Measurements from ENCODE around the gene CACHD1.
"Not testable (repeated sequence)": the region's sequence is repeated elsewhere in the genome, so short reads cannot be mapped to it uniquely, and the experiment has no call there.

Gene CACHD1

GRCh38 chr1:64675718-64676345 is 205.9 kb downstream of the CACHD1 start:
- peak; percentile 11 for DNase-seq

- no peak for DNase-seq
Measured at GRCh38 chr1:64676386-64676785, 206.5 kb downstream of the CACHD1 start.

- no peak for DNase-seq
Measured at GRCh38 chr1:64677532-64677931, 207.6 kb downstream of the CACHD1 start.

- DNase-seq, result no peak
Measured at GRCh38 chr1:64678366-64678765, 208.4 kb downstream of the CACHD1 start.

GRCh38 chr1:64679177-64679576 is 209.2 kb downstream of the CACHD1 start:
- no peak for DNase-seq

- DNase-seq, result no peak
Measured at GRCh38 chr1:64680599-64680998, 210.7 kb downstream of the CACHD1 start.

GRCh38 chr1:64681043-64681442 is 211.1 kb downstream of the CACHD1 start:
- DNase-seq, result no peak

GRCh38 chr1:64683419-64683818 is 213.5 kb downstream of the CACHD1 start:
- no peak for DNase-seq

GRCh38 chr1:64685217-64685616 is 215.3 kb downstream of the CACHD1 start:
- DNase-seq, result no peak

GRCh38 chr1:64685765-64686341 is 215.9 kb downstream of the CACHD1 start:
- no peak for DNase-seq

- DNase-seq, result no peak
Measured at GRCh38 chr1:64686828-64687724, 217.1 kb downstream of the CACHD1 start.

GRCh38 chr1:64687725-64688327 is 217.9 kb downstream of the CACHD1 start:
- no peak for DNase-seq

GRCh38 chr1:64691626-64692025 is 221.7 kb downstream of the CACHD1 start:
- no peak for DNase-seq

GRCh38 chr1:64692911-64693310 is 223.0 kb downstream of the CACHD1 start:
- DNase-seq, result no peak

- no peak for DNase-seq
Measured at GRCh38 chr1:64693406-64693805, 223.5 kb downstream of the CACHD1 start.

GRCh38 chr1:64696879-64697278 is 226.9 kb downstream of the CACHD1 start:
- no peak for DNase-seq

GRCh38 chr1:64699327-64699726 is 229.4 kb downstream of the CACHD1 start:
- no peak for DNase-seq

GRCh38 chr1:64701071-64701470 is 231.1 kb downstream of the CACHD1 start:
- no peak for DNase-seq

GRCh38 chr1:64701886-64702285 is 232.0 kb downstream of the CACHD1 start:
- no peak for DNase-seq

GRCh38 chr1:64702670-64703069 is 232.7 kb downstream of the CACHD1 start:
- not testable (repeated sequence) for DNase-seq

- DNase-seq, result no peak
Measured at GRCh38 chr1:64703600-64703999, 233.7 kb downstream of the CACHD1 start.

- no peak for DNase-seq
Measured at GRCh38 chr1:64705591-64705990, 235.7 kb downstream of the CACHD1 start.

- no peak for DNase-seq
Measured at GRCh38 chr1:64711266-64711665, 241.3 kb downstream of the CACHD1 start.

GRCh38 chr1:64712049-64712448 is 242.1 kb downstream of the CACHD1 start:
- no peak for DNase-seq

Measured in amniotic stem cell (primary cell).